A673 (cell line): Measurements from ENCODE around the gene PDCD1.

ENCODE experiments used
- CTCF ChIP-seq: fragments of 300-800, 200-600 bp; sonication (generic); conservative IDR thresholded peaks from 2 replicates; pipeline ENCODE4 v1.5.1; 2017; ENCODE audit warnings: low read depth, mild to moderate bottlenecking, antibody characterized with exemption, low read length, moderate library complexity, mixed read lengths
- EZH2 ChIP-seq: fragments of 200-600 bp; sonication (generic); IDR thresholded peaks from 2 replicates; pipeline ENCODE4 v1.6.1; 2017; ENCODE audit warnings: borderline replicate concordance, low read depth, mild to moderate bottlenecking, mixed read lengths, antibody characterized with exemption, low read length; ENCODE audit not compliant: poor library complexity, severe bottlenecking

GRCh38 chr2:241808721-241809382 lies 49.8 kb downstream of the PDCD1 start, which contains the start of gene NEU4:
- TF ChIP-seq CTCF, result no peak
- no peak for TF ChIP-seq EZH2
